IMR-90 (cell line): ENCODE data around the gene DMD. TPM values are rescaled to one million over a fixed set of nuclear protein-coding genes. Genes with fewer than 3 reads are reported as not detected.

Experiments used
- ATAC-seq: fragments of 200-7000 bp; cut with Tn5 transposase; 2 replicates; pipeline ENCODE4 v1.9.1; 2020; ENCODE audit warnings: low read depth, mild to moderate bottlenecking, moderate library complexity
- BruUV-seq: library from RNA; stranded (reverse); fragments of 400-500 nt; replicated peaks from 2 replicates; lab custom pipeline; 2021; lab: Mats Ljungman, UMichigan
- CTCF ChIA-PET: fragments of 300-600 bp; formaldehyde crosslinking; extraction: SDS; loops from one replicate; lab custom pipeline; 2021; ENCODE audit warnings: antibody characterized with exemption; lab: Yijun Ruan, JAX
- POLR2A ChIA-PET: fragments of 300-600 bp; sonication (Branson Sonifier 250); formaldehyde crosslinking; loops from one replicate; lab custom pipeline; 2022; ENCODE audit warnings: antibody characterized with exemption; ENCODE audit not compliant: unreplicated experiment; lab: Charles Lee
- DNase-seq: peaks from one replicate; pipeline ENCODE4 v3.0.0; 2013
- H2AFZ ChIP-seq: replicated peaks from 2 replicates; pipeline ENCODE3; 2013; ENCODE audit warnings: low read length, mild to moderate bottlenecking; ENCODE audit not compliant: poor library complexity
- H2AK5ac ChIP-seq: 2 replicates; pipeline ENCODE4 v1.6.1; 2013; ENCODE audit warnings: low read depth, low read length, inconsistent platforms
- H2AK9ac ChIP-seq: replicated peaks from 2 replicates; pipeline ENCODE3; 2013; ENCODE audit warnings: mild to moderate bottlenecking, low read depth, low read length, moderate library complexity; ENCODE audit not compliant: poor library complexity
- H2BK120ac ChIP-seq: 2 replicates; pipeline ENCODE4 v1.6.1; 2013; ENCODE audit warnings: low read depth, low read length, inconsistent platforms
- H2BK15ac ChIP-seq: 3 replicates; pipeline ENCODE4 v1.6.1; 2013; ENCODE audit warnings: low read depth, low read length, inconsistent platforms
- H2BK20ac ChIP-seq: 2 replicates; pipeline ENCODE4 v1.6.1; 2013; ENCODE audit warnings: low read depth, mild to moderate bottlenecking, inconsistent platforms, low read length, moderate library complexity
- H2BK5ac ChIP-seq: 2 replicates; pipeline ENCODE4 v1.6.1; 2013; ENCODE audit warnings: mild to moderate bottlenecking, low read depth, low read length, inconsistent platforms; ENCODE audit not compliant: poor library complexity, severe bottlenecking
- H3K14ac ChIP-seq: replicated peaks from 2 replicates; pipeline ENCODE4 v1.6.1; 2013; ENCODE audit warnings: low read depth, low read length, inconsistent platforms
- H3K18ac ChIP-seq: 2 replicates; pipeline ENCODE4 v1.6.1; 2013; ENCODE audit warnings: low read depth, low read length, control low read depth
- H3K23ac ChIP-seq: 2 replicates; pipeline ENCODE4 v1.6.1; 2013; ENCODE audit warnings: low read depth, low read length, inconsistent platforms
- H3K27ac ChIP-seq: 2 replicates; pipeline ENCODE4 v1.5.1; 2013; ENCODE audit warnings: mild to moderate bottlenecking, control low read depth, low read length; ENCODE audit not compliant: insufficient read depth
- H3K27me3 ChIP-seq: 2 replicates; pipeline ENCODE4 v1.6.1; 2013; ENCODE audit warnings: low read length; ENCODE audit not compliant: control insufficient read depth, insufficient read depth
- H3K36me3 ChIP-seq: 2 replicates; pipeline ENCODE4 v1.6.1; 2013; ENCODE audit warnings: low read length, mixed read lengths; ENCODE audit not compliant: control insufficient read depth, insufficient read depth
- H3K4ac ChIP-seq: 2 replicates; pipeline ENCODE4 v1.6.1; 2013; ENCODE audit warnings: low read depth, low read length, inconsistent platforms
- H3K4me1 ChIP-seq: 2 replicates; pipeline ENCODE4 v1.6.1; 2013; ENCODE audit warnings: low read length, mixed read lengths; ENCODE audit not compliant: control insufficient read depth, insufficient read depth
- H3K4me2 ChIP-seq: 2 replicates; pipeline ENCODE4 v1.6.1; 2013; ENCODE audit warnings: low read depth, mild to moderate bottlenecking, control low read depth, low read length, moderate library complexity
- H3K4me3 ChIP-seq: 2 replicates; pipeline ENCODE4 v1.5.1; 2013; ENCODE audit warnings: low read depth, mild to moderate bottlenecking, control low read depth, low read length, moderate library complexity; ENCODE audit not compliant: insufficient read depth
- H3K56ac ChIP-seq: 2 replicates; pipeline ENCODE4 v1.6.1; 2013; ENCODE audit warnings: low read length, inconsistent platforms; ENCODE audit not compliant: insufficient read depth; ENCODE audit errors: extremely low read depth
- H3K79me1 ChIP-seq, 2 experiments: 2 replicates each; pipeline ENCODE4 v1.6.1; 2013; ENCODE audit warnings: low read length in 2 of 2, inconsistent platforms in 1 of 2, low read depth in 1 of 2
- H3K9ac ChIP-seq: 2 replicates; pipeline ENCODE4 v1.6.1; 2013; ENCODE audit warnings: low read depth, low read length, control low read depth
- H3K9me1 ChIP-seq: 2 replicates; pipeline ENCODE4 v1.6.1; 2013; ENCODE audit warnings: low read length, inconsistent platforms; ENCODE audit not compliant: insufficient read depth
- H3K9me3 ChIP-seq: 2 replicates; pipeline ENCODE4 v1.6.1; 2013; ENCODE audit warnings: low read length; ENCODE audit not compliant: control insufficient read depth, insufficient read depth
- H4K20me1 ChIP-seq: 2 replicates; pipeline ENCODE4 v1.6.1; 2013; ENCODE audit warnings: low read length, inconsistent platforms; ENCODE audit not compliant: insufficient read depth
- H4K5ac ChIP-seq: 2 replicates; pipeline ENCODE4 v1.6.1; 2013; ENCODE audit warnings: mild to moderate bottlenecking, low read depth, low read length, control low read depth
- H4K8ac ChIP-seq, 2 experiments: 2 replicates each; pipeline ENCODE4 v1.6.1; 2013; ENCODE audit warnings: low read depth in 2 of 2, low read length in 2 of 2, control low read depth in 1 of 2, inconsistent platforms in 1 of 2
- H4K91ac ChIP-seq: 2 replicates; pipeline ENCODE4 v1.6.1; 2013; ENCODE audit warnings: low read depth, low read length, inconsistent platforms; ENCODE audit not compliant: insufficient read depth
- CEBPB ChIP-seq: IDR thresholded peaks from 2 replicates; pipeline ENCODE4 v1.6.1; 2012; ENCODE audit warnings: low read depth, low read length, improper control_type of control experiment
- MAFK ChIP-seq: IDR thresholded peaks from 2 replicates; pipeline ENCODE4 v1.6.1; 2012; ENCODE audit warnings: low read depth, low read length, improper control_type of control experiment
- WGBS, 2 experiments: methylation state at CpG; one replicate each; pipeline versions ENCODE4 v1.1.5 to v1.1.7; 2013; ENCODE audit warnings: missing lambda C conversion rate in 2 of 2; ENCODE audit not compliant: insufficient read length in 1 of 2; ENCODE audit errors: extremely low coverage in 2 of 2; 5-methylcytosine and 5-hydroxymethylcytosine counted together
- dilution Hi-C: fragments of 300-500 bp; cut with HindIII; formaldehyde crosslinking; loops from one replicate; pipeline ENCODE4 v1.14.3; 2018; ENCODE audit warnings: low sequenced_read_pairs; ENCODE audit not compliant: unreplicated experiment
- in situ Hi-C: fragments of 300-500 bp; cut with MboI; formaldehyde crosslinking; loops from 3 replicates; pipeline ENCODE4 v1.14.3; 2019; ENCODE audit warnings: low sequenced_read_pairs, inconsistent platforms, mixed read lengths
- intact Hi-C: fragments of 100-400 bp; cut with micrococcal nuclease; formaldehyde crosslinking; loops from 2 replicates; pipeline ENCODE4 v1.10.0; 2022
- polyA plus RNA-seq, 3 experiments: library from polyadenylated mRNA; depleted of rRNA; stranded (reverse); fragments of >200 nt; gene quantifications; 2 replicates each; pipeline ENCODE4 v1.2.3, GENCODE V29; 2012; ENCODE audit warnings: low replicate concordance in 1 of 3
- total RNA-seq: library from RNA; depleted of rRNA; stranded (reverse); fragments of >200 nt; gene quantifications from 2 replicates; pipeline ENCODE4 v1.2.3, GENCODE V29; 2012

The DMD gene
- total and polyA plus RNA-seq, 2 of the 4 experiments (the other 2 are of a cell fraction) = 6.6 to 11.8 TPM

DNA sequence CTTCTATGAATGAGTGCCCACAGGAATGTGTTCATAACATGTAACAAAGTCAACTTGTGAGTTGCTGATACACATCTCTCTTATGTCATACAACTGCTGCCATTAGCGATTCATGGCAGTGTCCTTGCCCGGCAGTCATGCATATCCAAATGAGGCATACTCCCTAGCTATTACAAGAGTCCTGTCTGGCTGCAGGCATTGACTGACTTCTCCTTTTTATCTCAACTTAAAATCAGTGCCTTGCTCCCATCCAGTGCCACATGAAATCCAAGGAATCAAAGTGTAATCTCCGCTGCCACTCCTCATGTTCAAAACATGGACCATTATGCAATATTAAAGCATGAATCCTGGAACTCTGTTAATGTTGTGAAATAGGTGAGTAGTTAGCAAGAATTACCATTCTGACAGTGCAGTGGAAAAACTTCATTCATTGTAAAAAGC is 1790.6 kb downstream of the DMD start:
- no peak overlapping the region for H2BK120ac ChIP-seq
- no peak overlapping the region for H3K23ac ChIP-seq
- dilution Hi-C loops (no loop called here), intact Hi-C loops (loop anchor here (5.0 to 10.0 kb wide), 2 partner anchors 156 to 237 kb away; no protein-coding TSS in a partner anchor), in situ Hi-C loops (no loop called here)
- H2AK5ac ChIP-seq = no peak overlapping the region
- no peak overlapping the region for H3K56ac ChIP-seq
- peak; percentile 79; the same call in 1 of the 2 replicates for TF ChIP-seq CEBPB
- TF ChIP-seq MAFK = no peak
- H3K9me1 ChIP-seq = no peaks in the 10 kb centered on the region
- H2AFZ ChIP-seq = no peak overlapping the region
- H3K36me3 ChIP-seq = no peaks in the 10 kb centered on the region
- no TSS peak for BruUV-seq
- peak; percentile 10 for DNase-seq
- ChIA-PET POLR2A (no interaction called here), CTCF (no interaction called here)
- no peaks in the 10 kb centered on the region for H3K4me1 ChIP-seq
- H3K4ac ChIP-seq = no peak overlapping the region
- no peaks in the 10 kb centered on the region for H4K20me1 ChIP-seq
- no peak overlapping the region for H2BK15ac ChIP-seq
- no peak overlapping the region for H4K91ac ChIP-seq
- H4K5ac ChIP-seq = no peak overlapping the region
- H4K8ac ChIP-seq = no peak overlapping the region
- no peaks in the 10 kb centered on the region for H3K27me3 ChIP-seq
- H3K79me1 ChIP-seq = no peaks in the 10 kb centered on the region
- no peaks in the 10 kb centered on the region for H3K9me3 ChIP-seq
- no peak for ATAC-seq
- no peak overlapping the region for H2BK5ac ChIP-seq
- no peak overlapping the region for H2BK20ac ChIP-seq
- no peak overlapping the region for H3K18ac ChIP-seq
- H3K4me3 ChIP-seq = no peak overlapping the region
- H3K27ac ChIP-seq = no peak overlapping the region
- H3K14ac ChIP-seq = no peak overlapping the region
- WGBS, 2 experiments = 85% methylated on average over 2 of the region's 3 CpGs; no CpG with 5 or more reads in 1 of the 2 experiments
- no peak overlapping the region for H3K4me2 ChIP-seq
- no peak overlapping the region for H2AK9ac ChIP-seq
- H3K9ac ChIP-seq = no peak overlapping the region
